ENCODE measurements around the gene SOD2. TPM values are rescaled to one million over a fixed set of nuclear protein-coding genes. Genes with fewer than 3 reads are reported as not detected.
"Not testable (repeated sequence)": the region's sequence is repeated elsewhere in the genome, so short reads cannot be mapped to it uniquely, and the experiment has no call there.

Gene SOD2
- total RNA-seq, 2 experiments from 2014 or later: 36.4 to 49.2 TPM

- POLR2A ChIA-PET: interaction anchor here (0.8 to 2.0 kb wide), 12 partner anchors 10 to 529 kb away, joined by 3 to 7 read pairs (median 4); no protein-coding TSS in a partner anchor
- H3K27ac ChIP-seq (ENCODE audit: low read depth, low read length, poor library complexity, severe bottlenecking): peak overlapping the region; percentile 40
- no peak overlapping the region for H2AFZ ChIP-seq (ENCODE audit: low read length)
- peak overlapping the region; percentile 90 for H3K4me2 ChIP-seq (ENCODE audit: low read length)
- peaks cover 27% of the 10 kb centered on the region for H3K36me3 ChIP-seq (ENCODE audit: insufficient read depth, low read length)
- CTCF ChIA-PET (ENCODE audit: unreplicated experiment): interaction anchor here (0.8 kb wide), 1 partner anchor 98 kb away, joined by 3 read pairs; the partner anchor contains the start of gene MRPL18
- H3K79me2 ChIP-seq (ENCODE audit: insufficient read depth, low read depth, low read length): peaks cover 24% of the 10 kb centered on the region; the same call in 1 of the 2 replicates
- no peaks in the 10 kb centered on the region for H3K9me3 ChIP-seq (ENCODE audit: low read length)
- no peak for TF ChIP-seq EZH2phosphoT487 (IDR thresholded peaks at IDR 0.05; ENCODE audit: borderline replicate concordance, low read depth, low read length)
- TF ChIP-seq CTCF (conservative IDR thresholded peaks at IDR 0.05; ENCODE audit: low read length): no peak
- no peaks in the 10 kb centered on the region for H3K9me2 ChIP-seq (ENCODE audit: insufficient read depth, low read length)
- no TSS peak for BruUV-seq (replicated peaks)
- intact Hi-C loops (cut with micrococcal nuclease; ENCODE audit: unreplicated experiment): loop anchor here (1.0 to 10.0 kb wide), 7 partner anchors 69 to 763 kb away; partner anchors contain the start of genes IGF2R and TCP1
- H3K4me1 ChIP-seq (ENCODE audit: insufficient read depth, low read length, poor library complexity, severe bottlenecking): peaks cover 21% of the 10 kb centered on the region
- peak overlapping the region; percentile 78 for H3K4me3 ChIP-seq (ENCODE audit: low read depth, low read length, poor library complexity, severe bottlenecking)
- H4K20me1 ChIP-seq (ENCODE audit: insufficient read depth, low read length): peaks cover 9% of the 10 kb centered on the region; the same call in 1 of the 2 replicates
- DNase-seq (ENCODE audit: low spot score): peak; percentile 13
Measured at GRCh38 chr6:159691963-159692287, 1.1 kb downstream of the SOD2 start.

- Histone ChIP-seq H3K9me2 (ENCODE audit: insufficient read depth, low read length) (no peaks in the 10 kb centered on the region), H3K4me2 (ENCODE audit: low read length) (peak overlapping the region; percentile 90), H3K4me1 (ENCODE audit: insufficient read depth, low read length, poor library complexity, severe bottlenecking) (peaks cover 21% of the 10 kb centered on the region), H3K79me2 (ENCODE audit: insufficient read depth, low read depth, low read length) (peaks cover 24% of the 10 kb centered on the region; the same call in 1 of the 2 replicates), H3K36me3 (ENCODE audit: insufficient read depth, low read length) (peaks cover 32% of the 10 kb centered on the region), H4K20me1 (ENCODE audit: insufficient read depth, low read length) (peaks cover 9% of the 10 kb centered on the region; the same call in 1 of the 2 replicates), H3K9me3 (ENCODE audit: low read length) (no peaks in the 10 kb centered on the region), H3K27ac (ENCODE audit: low read depth, low read length, poor library complexity, severe bottlenecking) (peak overlapping the region; percentile 40), H3K4me3 (ENCODE audit: low read depth, low read length, poor library complexity, severe bottlenecking) (peak overlapping the region; percentile 78), H2AFZ (ENCODE audit: low read length) (no peak overlapping the region)
- POLR2A ChIA-PET: interaction anchor here (0.6 to 2.0 kb wide), 15 partner anchors 9 to 529 kb away, joined by 3 to 8 read pairs (median 4); partner anchors contain the start of gene WTAP
- peak; percentile 95 for TF ChIP-seq CTCF (conservative IDR thresholded peaks at IDR 0.05; ENCODE audit: low read length)
- no peak for TF ChIP-seq EZH2phosphoT487 (IDR thresholded peaks at IDR 0.05; ENCODE audit: borderline replicate concordance, low read depth, low read length)
- CTCF ChIA-PET (ENCODE audit: unreplicated experiment): interaction anchor here (0.8 kb wide), 1 partner anchor 99 kb away, joined by 3 read pairs; the partner anchor contains the start of gene MRPL18
- BruUV-seq (replicated peaks): TSS peak; percentile 76
- intact Hi-C loops (cut with micrococcal nuclease; ENCODE audit: unreplicated experiment): loop anchor here (1.0 to 10.0 kb wide), 5 partner anchors 162 to 763 kb away; partner anchors contain the start of gene IGF2R
- DNase-seq (ENCODE audit: low spot score): peak; percentile 75
Measured at GRCh38 chr6:159691133-159691962, 1.7 kb downstream of the SOD2 start.

DNA sequence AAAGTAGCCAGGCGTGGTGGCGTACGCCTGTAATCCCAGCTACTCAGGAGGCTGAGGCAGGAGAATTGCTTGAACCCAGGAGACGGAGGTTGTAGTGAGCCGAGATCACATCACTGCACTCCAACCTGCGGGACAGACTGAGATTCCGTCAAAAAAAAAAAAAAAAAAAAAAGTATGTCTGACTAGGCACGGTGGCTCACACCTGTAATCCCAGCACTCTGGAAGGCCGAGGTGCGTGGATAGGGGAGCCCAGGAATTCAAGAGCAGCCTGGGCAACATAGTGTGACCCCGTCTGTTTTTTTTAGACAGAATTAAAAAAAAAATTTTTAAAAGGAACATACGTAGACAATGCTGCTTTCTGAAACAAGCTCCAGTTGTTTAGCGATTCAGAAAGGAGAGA lies 2.9 kb downstream of the SOD2 start:
- H4K20me1 ChIP-seq (ENCODE audit: insufficient read depth, low read length); H3K4me2 ChIP-seq (ENCODE audit: low read length); H3K27ac ChIP-seq (ENCODE audit: low read depth, low read length, poor library complexity, severe bottlenecking); H3K9me3 ChIP-seq (ENCODE audit: low read length); H3K4me3 ChIP-seq (ENCODE audit: low read depth, low read length, poor library complexity, severe bottlenecking); BruUV-seq (replicated peaks); H3K9me2 ChIP-seq (ENCODE audit: insufficient read depth, low read length); DNase-seq (ENCODE audit: low spot score); CTCF ChIA-PET (ENCODE audit: unreplicated experiment); H2AFZ ChIP-seq (ENCODE audit: low read length): not testable (repeated sequence)
- peaks cover 42% of the 10 kb centered on the region for H3K36me3 ChIP-seq (ENCODE audit: insufficient read depth, low read length)
- POLR2A ChIA-PET: interaction anchor here (1.3 to 2.0 kb wide), 4 partner anchors 11 to 37 kb away, joined by 3 to 8 read pairs (median 6); partner anchors contain the start of gene WTAP
- intact Hi-C loops (cut with micrococcal nuclease; ENCODE audit: unreplicated experiment): loop anchor here (5.0 to 10.0 kb wide), 3 partner anchors 277 to 765 kb away; partner anchors contain the start of gene IGF2R
- peaks cover 24% of the 10 kb centered on the region; the same call in 1 of the 2 replicates for H3K79me2 ChIP-seq (ENCODE audit: insufficient read depth, low read depth, low read length)
- H3K4me1 ChIP-seq (ENCODE audit: insufficient read depth, low read length, poor library complexity, severe bottlenecking): peaks cover 21% of the 10 kb centered on the region

Data from OCI-LY7 (cell line).